K562 (cell line): Measurements from ENCODE around the gene MAB21L4. TPM values are rescaled to one million over a fixed set of nuclear protein-coding genes. Genes with fewer than 3 reads are reported as not detected.

Source experiments
- ATAC-seq: fragments of 200-7000 bp; cut with Tn5 transposase; 3 replicates; pipeline ENCODE4 v1.9.1; 2020; ENCODE audit warnings: moderate library complexity
- BruUV-seq: library from RNA; stranded (reverse); fragments of 400-500 nt; replicated peaks from 2 replicates; lab custom pipeline; 2021; lab: Mats Ljungman, UMichigan
- CTCF ChIA-PET: fragments of 300-600 bp; formaldehyde crosslinking; extraction: SDS; loops from one replicate; lab custom pipeline; 2021; ENCODE audit warnings: low intra/inter-chr PET ratio; lab: Yijun Ruan, JAX
- POLR2A ChIA-PET: fragments of 300-600, 350-650 bp; sonication (Branson Sonifier 250); formaldehyde crosslinking; extraction: SDS; loops from one replicate; lab custom pipeline; 2021; ENCODE audit warnings: antibody characterized with exemption, inconsistent platforms; lab: Yijun Ruan, JAX
- DNase-seq, 4 experiments: peaks; one replicate each; pipeline versions ENCODE4 v3.0.0 to v3.0.0-alpha.2; 2011 to 2018; ENCODE audit warnings: low spot score in 3 of 4, mixed read lengths in 3 of 4; ENCODE audit errors: extremely low read depth in 1 of 4
- FAIRE-seq: peaks from 2 replicates; lab custom pipeline; 2011; peaks lifted over from hg19 to GRCh38; lab: Jason Lieb, UNC
- H2AFZ ChIP-seq: 2 replicates; pipeline ENCODE4 v1.6.0; 2011; ENCODE audit warnings: low read depth, low read length, control low read depth, inconsistent platforms
- H3K27ac ChIP-seq: fragments of 200-600 bp; 3 replicates; pipeline ENCODE4 v1.8.0; 2011; ENCODE audit warnings: low read depth, mild to moderate bottlenecking, control low read depth, inconsistent platforms, low read length, moderate library complexity, mixed read lengths; ENCODE audit errors: extremely low read depth
- H3K27me3 ChIP-seq, 2 experiments: fragments of 300-600 bp in 1 of 2; 2 replicates in 1 of 2; 3 replicates in 1 of 2; pipeline versions ENCODE4 v1.6.0 to v1.8.0; 2011; ENCODE audit warnings: inconsistent platforms in 2 of 2, low read length in 2 of 2, mild to moderate bottlenecking in 1 of 2, mixed read lengths in 1 of 2, moderate library complexity in 1 of 2; ENCODE audit not compliant: control insufficient read depth in 2 of 2, insufficient read depth in 2 of 2
- H3K36me3 ChIP-seq: fragments of 300-600 bp; 3 replicates; pipeline ENCODE4 v1.8.0; 2011; ENCODE audit warnings: mild to moderate bottlenecking, low read length, inconsistent platforms; ENCODE audit not compliant: control insufficient read depth, insufficient read depth
- H3K4me1 ChIP-seq, 2 experiments: fragments of 200-600 bp in 1 of 2; replicated peaks in 1 of 2; 2 replicates in 1 of 2; 3 replicates in 1 of 2; pipeline versions ENCODE4 v1.5.1 to v1.8.0; 2011; ENCODE audit warnings: inconsistent platforms in 2 of 2, low read length in 2 of 2, mild to moderate bottlenecking in 1 of 2, mixed read lengths in 1 of 2, moderate library complexity in 1 of 2; ENCODE audit not compliant: control insufficient read depth in 2 of 2, insufficient read depth in 2 of 2
- H3K4me2 ChIP-seq: 2 replicates; pipeline ENCODE4 v1.6.1; 2011; ENCODE audit warnings: low read length, control low read depth, inconsistent platforms, mixed read lengths; ENCODE audit not compliant: insufficient read depth
- H3K4me3 ChIP-seq: fragments of 200-600 bp; sonication (generic), shearing (Covaris generic); 2 replicates; pipeline ENCODE4 v1.5.1; 2016; ENCODE audit warnings: control low read depth, inconsistent platforms
- H3K79me2 ChIP-seq: fragments of 200-600 bp; 3 replicates; pipeline ENCODE4 v1.8.0; 2011; ENCODE audit warnings: low read length, inconsistent platforms; ENCODE audit not compliant: control insufficient read depth, insufficient read depth
- H3K9ac ChIP-seq, 2 experiments: 2 replicates each; pipeline versions ENCODE4 v1.6.0 to v1.6.1; 2011; ENCODE audit warnings: low read depth in 2 of 2, low read length in 2 of 2, control low read depth in 1 of 2, inconsistent platforms in 1 of 2, mild to moderate bottlenecking in 1 of 2, mixed read lengths in 1 of 2; ENCODE audit not compliant: insufficient read depth in 1 of 2
- H3K9me1 ChIP-seq: one replicate; pipeline ENCODE4 v1.6.0; 2011; ENCODE audit warnings: inconsistent platforms, mild to moderate bottlenecking, low read length, moderate library complexity; ENCODE audit not compliant: control insufficient read depth, insufficient read depth
- H3K9me3 ChIP-seq: replicated peaks from 2 replicates; pipeline ENCODE4 v1.5.1; 2011; ENCODE audit warnings: low read depth, low read length, inconsistent platforms; ENCODE audit not compliant: control insufficient read depth, insufficient read depth
- H4K20me1 ChIP-seq: replicated peaks from 2 replicates; pipeline ENCODE4 v1.6.1; 2011; ENCODE audit warnings: low read length, inconsistent platforms, mixed read lengths; ENCODE audit not compliant: control insufficient read depth, insufficient read depth
- NR2F6 ChIP-seq: fragments of 450-650 bp; formaldehyde crosslinking; IDR thresholded peaks from 2 replicates; pipeline ENCODE4 v1.4.0; 2020; ENCODE audit warnings: mild to moderate bottlenecking
- SRF ChIP-seq, 2 experiments: fragments of 250-450, 450-650 bp in 1 of 2; sonication (Bioruptor Pico) in 1 of 2; sonication (generic) in 1 of 2; formaldehyde crosslinking; IDR thresholded peaks; 2 replicates each; pipeline versions ENCODE4 v1.5.0 to v1.5.1; 2020 to 2022; ENCODE audit warnings: mild to moderate bottlenecking in 1 of 2, missing genetic modification reagents in 1 of 2
- STAT5A ChIP-seq: IDR thresholded peaks from 2 replicates; pipeline ENCODE4 v1.6.1; 2012; ENCODE audit warnings: low read length, inconsistent platforms, borderline replicate concordance
- WGBS: fragments of 100-300 bp; shearing (Covaris generic); methylation state at CpG from one replicate; pipeline ENCODE4 v1.1.6; 2016; ENCODE audit warnings: low coverage, mixed read lengths; ENCODE audit not compliant: insufficient coverage; ENCODE audit errors: missing lambda C conversion rate; 5-methylcytosine and 5-hydroxymethylcytosine counted together
- in situ Hi-C: fragments of 300-500 bp; cut with MboI; formaldehyde crosslinking; loops from 4 replicates; pipeline ENCODE4 v1.15.0; 2018; ENCODE audit warnings: inconsistent platforms, mixed read lengths
- intact Hi-C: fragments of 100-400 bp; cut with micrococcal nuclease; formaldehyde crosslinking; loops from 2 replicates; pipeline ENCODE4 v1.14.2; 2022
- polyA plus RNA-seq, 8 experiments: library from polyadenylated mRNA; depleted of rRNA in 4 of 8; stranded (reverse) in 5 of 8; unstranded in 3 of 8; fragments of >200 nt; fragmentation: Nextera tagmentation in 2 of 8; fragmentation: Illumina TruSeq in 1 of 8; extraction: Ambion mirVana in 2 of 8; extraction: Trizol in 1 of 8; gene quantifications; 2 replicates each; pipeline versions ENCODE4 v1.2.1 to v1.2.3, GENCODE V29; 2011 to 2014; ENCODE audit warnings: inconsistent platforms in 1 of 8, missing spikeins in 1 of 8
- total RNA-seq, 7 experiments: library from RNA; depleted of rRNA in 6 of 7; stranded (reverse); fragments of >200 nt in 6 of 7; fragmentation: Illumina TruSeq in 2 of 7; extraction: Trizol in 2 of 7; gene quantifications; 2 replicates each; pipeline versions ENCODE4 v1.2.1 to v1.2.3, GENCODE V29; 2011 to 2021; ENCODE audit warnings: low replicate concordance in 1 of 7

MAB21L4 gene
- total and polyA plus RNA-seq, 9 of the 15 experiments (the other 6 are each of a cell fraction or from before 2014, with no cell fraction given): 0.03 TPM; not detected in 8

GRCh38 chr2:240935103-240935876 lies 39.3 kb upstream of the MAB21L4 start (continued):
- TF ChIP-seq SRF (CRISPR knock-in tag; IDR thresholded peaks at IDR 0.05): no peak

- BruUV-seq: no TSS peak
- no peak overlapping the region for H3K9ac ChIP-seq
- WGBS: 0% methylated on average over 5 of the region's 12 CpGs
- H3K79me2 ChIP-seq: no peaks in the 10 kb centered on the region
- H3K4me1 ChIP-seq: no peaks in the 10 kb centered on the region; a peak in 1 of 5 replicates
- DNase-seq (no peak), ATAC-seq (no peak), FAIRE-seq (no peak)
- H3K9me1 ChIP-seq: no peaks in the 10 kb centered on the region
- no peaks in the 10 kb centered on the region for H4K20me1 ChIP-seq
- H3K36me3 ChIP-seq: no peaks in the 10 kb centered on the region
- no peak overlapping the region for H3K4me3 ChIP-seq
- intact Hi-C loops (no loop called here), in situ Hi-C loops (no loop called here)
- no peak overlapping the region for H2AFZ ChIP-seq
- no peaks in the 10 kb centered on the region for H3K9me3 ChIP-seq
- ChIA-PET POLR2A (no interaction called here), CTCF (no interaction called here)
- no peak overlapping the region for H3K27ac ChIP-seq
- H3K27me3 ChIP-seq: peaks cover 0 to 52% of the 10 kb centered on the region in 2 experiments; a peak in 2 of 5 replicates
- TF ChIP-seq STAT5A: no peak
- TF ChIP-seq NR2F6: no peak
- H3K4me2 ChIP-seq: no peak overlapping the region
Measured at GRCh38 chr2:240934701-240935102, 38.7 kb upstream of the MAB21L4 start.
